Fibroblast of mammary gland (primary cell): ENCODE measurements around the gene CMTM2.

Source experiments
- DNase-seq: peaks from one replicate; pipeline ENCODE4 v3.0.0-alpha.2; 2010; ENCODE audit warnings: low read depth
- H3K4me3 ChIP-seq: 2 replicates; pipeline ENCODE4 v1.5.1; 2011; ENCODE audit warnings: low read depth, mild to moderate bottlenecking, low read length, moderate library complexity; ENCODE audit not compliant: control insufficient read depth
- TF ChIP-seq, protein P1 (sequence below): conservative IDR thresholded peaks from 2 replicates; pipeline ENCODE4 v1.5.1; 2011; ENCODE audit warnings: low read depth, low read length, inconsistent platforms; ENCODE audit not compliant: control insufficient read depth, insufficient read depth

The CMTM2 gene

GRCh38 chr16:66539623-66540469, 39.4 kb upstream of the CMTM2 start:
- no peak for DNase-seq
- no peak overlapping the region for H3K4me3 ChIP-seq
- TF ChIP-seq, protein P1, sequence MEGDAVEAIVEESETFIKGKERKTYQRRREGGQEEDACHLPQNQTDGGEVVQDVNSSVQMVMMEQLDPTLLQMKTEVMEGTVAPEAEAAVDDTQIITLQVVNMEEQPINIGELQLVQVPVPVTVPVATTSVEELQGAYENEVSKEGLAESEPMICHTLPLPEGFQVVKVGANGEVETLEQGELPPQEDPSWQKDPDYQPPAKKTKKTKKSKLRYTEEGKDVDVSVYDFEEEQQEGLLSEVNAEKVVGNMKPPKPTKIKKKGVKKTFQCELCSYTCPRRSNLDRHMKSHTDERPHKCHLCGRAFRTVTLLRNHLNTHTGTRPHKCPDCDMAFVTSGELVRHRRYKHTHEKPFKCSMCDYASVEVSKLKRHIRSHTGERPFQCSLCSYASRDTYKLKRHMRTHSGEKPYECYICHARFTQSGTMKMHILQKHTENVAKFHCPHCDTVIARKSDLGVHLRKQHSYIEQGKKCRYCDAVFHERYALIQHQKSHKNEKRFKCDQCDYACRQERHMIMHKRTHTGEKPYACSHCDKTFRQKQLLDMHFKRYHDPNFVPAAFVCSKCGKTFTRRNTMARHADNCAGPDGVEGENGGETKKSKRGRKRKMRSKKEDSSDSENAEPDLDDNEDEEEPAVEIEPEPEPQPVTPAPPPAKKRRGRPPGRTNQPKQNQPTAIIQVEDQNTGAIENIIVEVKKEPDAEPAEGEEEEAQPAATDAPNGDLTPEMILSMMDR, result no peak

DNA sequence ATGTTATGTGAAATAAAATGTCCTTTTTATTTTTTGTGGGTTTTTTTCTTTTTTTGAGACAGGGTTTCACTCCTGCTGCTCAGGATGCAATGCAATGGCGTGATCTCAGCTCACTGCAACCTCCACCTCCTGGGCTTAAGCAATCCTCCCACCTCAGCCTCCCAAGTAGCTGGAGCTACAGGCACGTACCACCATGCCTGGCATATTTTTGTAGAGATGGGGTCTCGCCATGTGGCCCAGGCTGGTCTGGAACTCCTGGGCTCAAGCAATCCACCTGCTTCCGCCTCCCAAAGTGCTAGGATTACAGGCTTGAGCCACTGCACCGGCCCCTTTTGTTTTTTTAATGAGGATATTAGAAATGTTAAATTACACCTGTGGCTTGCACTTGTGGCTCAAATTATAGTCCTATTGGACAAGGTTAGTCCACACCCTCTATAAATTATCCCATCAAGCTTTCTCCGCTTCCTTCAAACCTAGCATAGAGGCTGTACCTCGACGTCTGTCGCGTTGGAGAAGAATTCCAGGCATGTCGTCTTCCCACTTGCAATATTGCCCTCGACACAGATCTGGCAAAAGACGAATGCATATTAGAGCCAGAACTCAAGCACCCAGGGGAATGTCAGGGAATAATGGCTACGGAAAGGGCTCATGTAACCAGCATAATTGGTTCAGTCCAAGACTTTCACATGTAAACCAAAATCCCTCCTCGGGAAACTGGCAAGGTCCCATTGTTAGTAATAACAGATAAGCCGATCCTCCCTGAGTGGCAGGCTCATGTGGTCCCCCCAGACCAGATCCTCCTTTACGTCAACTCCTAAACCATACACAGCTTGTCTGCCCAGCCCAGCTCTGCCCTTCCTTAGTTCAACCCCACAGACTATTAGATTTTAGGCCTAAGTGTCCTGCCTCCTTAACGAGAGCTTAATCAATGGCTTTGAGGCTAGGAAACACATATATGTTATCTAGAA, 37.6 kb upstream of the CMTM2 start:
- DNase-seq, result no peak
- TF ChIP-seq, protein P1, result no peak

DNA sequence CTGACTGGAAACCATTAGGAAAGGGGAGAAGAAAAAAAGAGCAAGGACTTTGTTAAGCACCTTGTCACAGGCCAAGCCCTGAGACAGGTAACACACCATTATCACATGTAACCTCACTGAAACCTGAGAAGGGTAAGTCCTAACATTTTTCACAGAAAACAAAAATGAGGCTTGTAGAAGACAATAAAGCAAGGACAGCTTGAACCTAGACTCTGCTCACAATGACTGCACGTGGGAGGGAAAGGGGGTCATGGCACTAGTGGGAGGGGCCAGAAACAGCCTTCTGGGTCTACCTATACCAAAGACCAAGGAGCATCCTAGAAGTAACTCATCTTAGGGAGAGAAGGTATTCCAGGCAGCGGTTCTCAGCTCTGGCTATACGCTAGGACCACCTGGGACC, 36.9 kb upstream of the CMTM2 start:
- no peak for DNase-seq
- no peak overlapping the region for H3K4me3 ChIP-seq
- TF ChIP-seq, protein P1, result no peak

More for the DNA sequence above, 37.6 kb upstream of the CMTM2 start:
- H3K4me3 ChIP-seq, result no peak overlapping the region

- no peak for DNase-seq
Observed at GRCh38 chr16:66543541-66543940, 35.7 kb upstream of the CMTM2 start.

GRCh38 chr16:66544016-66544757, 35.1 kb upstream of the CMTM2 start:
- no peak for DNase-seq
- TF ChIP-seq, protein P1, result no peak
- H3K4me3 ChIP-seq, result no peak overlapping the region

More at GRCh38 chr16:66543541-66543940, 35.7 kb upstream of the CMTM2 start:
- H3K4me3 ChIP-seq, result no peak overlapping the region
- TF ChIP-seq, protein P1, result no peak
